ENCODE results near the gene CLPTM1. TPM values are rescaled to one million over a fixed set of nuclear protein-coding genes. Genes with fewer than 3 reads are reported as not detected.
A peak's percentile ranks its signal among the peaks of the same experiment; 100 is the strongest.
"Not testable (repeated sequence)": the region's sequence is repeated elsewhere in the genome, so short reads cannot be mapped to it uniquely, and the experiment has no call there.

CLPTM1 gene
- total RNA-seq, 1 donor = 29.1 TPM

DNA sequence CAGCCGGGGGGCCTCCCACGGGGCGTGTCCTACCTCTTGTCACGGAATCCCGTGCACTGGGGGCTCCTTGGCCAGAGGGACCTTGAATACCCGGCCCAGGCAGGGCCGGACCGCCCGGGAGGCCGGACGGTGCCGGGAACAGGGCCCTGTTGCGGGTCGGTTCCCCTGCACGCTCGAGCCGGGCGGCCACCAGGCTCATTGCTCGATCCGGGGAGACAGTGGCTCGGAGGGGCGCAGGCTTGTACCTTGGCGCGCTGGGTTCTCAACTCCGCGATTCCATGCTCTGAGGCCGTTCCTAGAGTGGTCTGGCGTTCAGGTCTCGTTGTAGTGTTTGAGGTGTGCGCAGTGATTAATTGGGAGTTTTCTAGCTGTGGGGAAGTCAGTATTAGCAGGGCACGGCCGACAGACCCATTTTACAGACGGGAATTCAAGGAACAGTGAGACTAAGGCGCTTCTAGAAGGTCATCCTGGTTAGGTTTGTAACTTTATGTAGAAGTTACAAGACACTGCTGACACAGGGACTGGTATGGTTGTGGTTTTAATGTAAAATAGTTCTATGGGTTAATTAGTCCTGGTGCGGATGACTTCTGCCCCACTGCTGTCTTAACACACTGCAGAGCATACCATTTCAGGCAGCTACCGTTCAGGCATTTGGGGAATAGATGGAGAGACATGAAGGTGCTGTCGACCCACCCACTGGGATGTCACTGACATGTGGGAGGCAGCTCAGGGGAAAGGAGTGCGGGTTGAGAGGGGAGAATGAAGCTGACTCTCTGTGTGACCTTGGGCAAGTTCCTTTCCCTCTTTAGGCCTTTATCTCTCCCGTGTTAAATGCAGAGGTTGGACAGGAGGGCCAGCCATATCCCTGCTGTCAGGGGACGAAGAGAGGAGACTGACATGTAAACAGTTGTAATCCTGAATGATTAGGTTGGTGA, 592 bp downstream of the CLPTM1 start:
- Histone ChIP-seq H3K27me3 (ENCODE audit: insufficient read depth, low read length) (no peaks in the 10 kb centered on the region), H3K4me3 (ENCODE audit: low read length) (peak overlapping the region; percentile 98), H3K9me3 (ENCODE audit: low read depth, low read length) (no peaks in the 10 kb centered on the region), H3K4me1 (ENCODE audit: insufficient read depth, low read length) (peaks cover 56% of the 10 kb centered on the region)

DNA sequence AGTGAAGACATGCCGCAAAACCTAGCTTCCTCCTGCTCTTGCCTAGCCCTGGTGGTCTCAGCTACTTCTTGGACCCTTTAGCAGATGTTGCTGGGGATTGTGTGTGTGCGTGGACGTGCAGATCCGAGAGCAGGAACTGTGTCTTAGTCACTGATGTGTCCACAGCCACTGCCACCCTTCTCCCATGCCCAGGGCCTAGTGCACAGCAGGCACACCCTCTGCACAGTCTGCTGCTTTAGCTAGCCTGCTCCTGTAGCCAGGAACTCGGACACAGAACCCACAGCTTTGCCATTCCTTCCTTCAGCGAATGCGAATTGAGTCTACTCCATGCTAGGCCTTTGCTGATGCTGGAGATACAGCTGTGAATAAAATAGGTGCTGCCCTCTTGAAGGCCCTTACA, 2.3 kb downstream of the CLPTM1 start:
- Histone ChIP-seq H3K4me1 (ENCODE audit: insufficient read depth, low read length) (peaks cover 65% of the 10 kb centered on the region), H3K4me3 (ENCODE audit: low read length) (no peak overlapping the region), H3K27me3 (ENCODE audit: insufficient read depth, low read length) (no peaks in the 10 kb centered on the region), H3K9me3 (ENCODE audit: low read depth, low read length) (no peaks in the 10 kb centered on the region)

DNA sequence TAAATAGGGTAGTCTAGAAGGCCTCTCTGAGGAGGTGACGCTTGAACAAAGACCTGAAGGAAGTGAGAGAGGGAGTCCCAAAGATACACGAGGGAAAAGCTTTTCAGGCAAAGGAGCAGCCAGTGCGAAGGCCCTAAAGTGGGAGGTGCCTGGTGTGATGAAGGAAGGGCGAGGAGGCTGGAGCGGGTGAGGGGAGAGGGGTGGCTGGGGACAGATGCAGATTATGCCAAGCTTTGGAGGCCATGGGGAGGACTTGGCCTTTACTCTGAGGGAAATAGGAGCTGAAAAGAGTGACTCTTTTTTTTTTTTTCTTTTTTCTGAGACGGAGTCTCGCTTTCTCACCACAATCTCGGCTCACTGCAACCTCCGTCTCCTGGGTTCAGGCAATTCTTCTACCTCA, 2.9 kb downstream of the CLPTM1 start:
- Histone ChIP-seq H3K27me3 (ENCODE audit: insufficient read depth, low read length) (no peaks in the 10 kb centered on the region), H3K9me3 (ENCODE audit: low read depth, low read length) (no peaks in the 10 kb centered on the region), H3K4me1 (ENCODE audit: insufficient read depth, low read length) (peaks cover 65% of the 10 kb centered on the region), H3K4me3 (ENCODE audit: low read length) (no peak overlapping the region)

DNA sequence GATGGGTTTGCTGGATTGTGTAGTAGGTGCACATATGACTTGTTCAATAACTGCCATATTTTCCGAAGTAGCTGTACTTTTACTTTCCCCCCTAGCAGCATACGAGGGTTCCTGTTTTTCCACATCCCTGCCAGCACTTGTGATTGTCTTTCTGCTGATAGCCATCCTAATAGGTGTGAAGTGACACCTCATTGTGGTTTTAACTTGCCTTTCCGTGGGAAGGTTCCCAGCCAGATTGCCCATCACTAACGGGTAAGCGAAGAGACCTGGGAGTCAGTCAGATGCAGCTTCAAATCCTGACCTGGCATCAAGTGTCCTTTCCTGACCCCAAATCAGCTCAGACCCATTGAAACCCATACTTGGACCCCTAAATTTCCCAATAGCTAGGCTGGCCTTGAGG, 4.5 kb downstream of the CLPTM1 start:
- Histone ChIP-seq H3K4me3 (ENCODE audit: low read length) (no peak overlapping the region), H3K9me3 (ENCODE audit: low read depth, low read length) (no peaks in the 10 kb centered on the region), H3K4me1 (ENCODE audit: insufficient read depth, low read length) (peaks cover 55% of the 10 kb centered on the region), H3K27me3 (ENCODE audit: insufficient read depth, low read length) (no peaks in the 10 kb centered on the region)

DNA sequence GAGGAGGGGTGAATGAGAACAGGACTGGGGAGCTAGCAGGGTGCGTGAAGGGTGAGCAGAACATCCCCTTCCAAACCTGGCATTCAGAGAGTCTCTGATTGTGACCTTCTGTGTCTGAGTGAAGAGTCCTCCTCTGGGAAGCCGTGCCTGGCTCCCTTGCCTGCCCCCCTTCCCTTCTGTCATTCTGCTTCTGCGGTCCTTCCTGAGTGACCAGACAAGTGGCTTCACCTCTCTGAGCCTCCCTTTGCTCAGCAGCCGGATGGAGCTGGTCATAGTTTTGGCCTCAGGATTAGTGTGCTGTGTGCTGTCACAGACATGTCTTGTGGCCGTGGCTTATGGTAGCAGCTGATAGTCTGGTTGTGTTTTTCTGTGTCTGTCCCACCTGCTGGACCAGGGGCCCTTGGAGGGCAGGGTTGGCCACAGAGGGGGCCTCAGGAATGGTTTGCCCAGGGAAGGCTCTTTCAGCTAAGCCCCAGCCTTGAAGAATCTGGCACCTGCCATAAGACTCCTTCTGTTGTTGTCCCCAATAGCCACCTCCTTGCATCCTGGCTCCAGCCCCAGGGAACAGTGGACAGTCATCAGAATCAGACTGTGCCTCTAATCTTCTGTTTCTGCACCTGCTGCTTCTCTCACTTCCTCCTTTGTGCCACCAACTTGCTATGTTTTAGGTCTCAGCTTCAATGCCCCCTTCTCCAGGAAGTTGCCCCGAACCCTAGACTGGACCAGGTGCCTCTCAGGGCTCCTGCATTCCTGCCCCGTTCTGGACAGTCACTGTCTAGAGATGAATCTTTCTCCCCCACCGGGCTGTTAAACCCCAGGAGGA, 5.9 kb downstream of the CLPTM1 start:
- H3K4me1 ChIP-seq (ENCODE audit: insufficient read depth, low read length) = peaks cover 49% of the 10 kb centered on the region
- no peaks in the 10 kb centered on the region for H3K27me3 ChIP-seq (ENCODE audit: insufficient read depth, low read length)
- no peaks in the 10 kb centered on the region for H3K9me3 ChIP-seq (ENCODE audit: low read depth, low read length)
- no peak overlapping the region for H3K4me3 ChIP-seq (ENCODE audit: low read length)

DNA sequence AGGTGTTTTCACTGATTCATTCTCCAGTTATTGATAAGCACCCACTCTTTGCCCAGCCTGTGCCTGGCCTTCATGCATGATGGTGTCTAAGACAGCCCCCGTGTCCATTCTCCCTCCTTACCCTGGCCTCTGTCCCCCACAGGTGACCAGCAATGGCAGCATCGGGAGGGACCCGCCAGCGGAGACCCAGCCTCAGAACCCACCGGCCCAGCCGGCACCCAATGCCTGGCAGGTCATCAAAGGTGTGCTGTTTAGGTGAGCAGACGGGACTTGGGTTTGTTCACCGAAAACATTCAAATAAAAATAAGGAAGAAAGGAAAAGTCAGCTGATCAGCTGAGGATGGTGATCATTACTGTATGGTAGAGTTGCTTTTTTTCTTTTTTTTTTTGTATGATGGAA, 6.6 kb downstream of the CLPTM1 start:
- no peaks in the 10 kb centered on the region for H3K27me3 ChIP-seq (ENCODE audit: insufficient read depth, low read length)
- no peak overlapping the region for H3K4me3 ChIP-seq (ENCODE audit: low read length)
- H3K9me3 ChIP-seq (ENCODE audit: low read depth, low read length) = no peaks in the 10 kb centered on the region
- peaks cover 42% of the 10 kb centered on the region for H3K4me1 ChIP-seq (ENCODE audit: insufficient read depth, low read length)

DNA sequence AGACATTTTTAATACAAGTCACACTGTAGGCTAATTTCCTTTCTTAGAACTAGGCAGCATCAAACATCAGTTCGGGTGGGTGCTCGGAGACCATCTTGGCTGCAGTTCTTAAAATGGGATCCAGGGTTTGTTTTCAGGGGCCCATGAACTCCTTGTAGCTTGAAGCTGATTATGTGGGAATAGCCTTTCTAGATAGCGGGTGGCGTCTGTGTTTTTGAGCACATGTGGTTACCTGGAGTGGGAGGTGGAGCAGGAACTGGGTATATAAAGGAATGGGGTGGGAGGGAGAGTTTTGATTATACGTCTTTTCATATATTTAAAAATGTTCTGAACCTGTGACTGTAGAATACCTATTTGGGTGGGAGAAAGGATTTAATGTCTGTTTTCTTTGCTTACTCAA, 12.9 kb downstream of the CLPTM1 start:
- H3K9me3 ChIP-seq (ENCODE audit: low read depth, low read length) = no peaks in the 10 kb centered on the region
- no peaks in the 10 kb centered on the region for H3K4me1 ChIP-seq (ENCODE audit: insufficient read depth, low read length)
- no peak overlapping the region for H3K4me3 ChIP-seq (ENCODE audit: low read length)
- no peaks in the 10 kb centered on the region for H3K27me3 ChIP-seq (ENCODE audit: insufficient read depth, low read length)

DNA sequence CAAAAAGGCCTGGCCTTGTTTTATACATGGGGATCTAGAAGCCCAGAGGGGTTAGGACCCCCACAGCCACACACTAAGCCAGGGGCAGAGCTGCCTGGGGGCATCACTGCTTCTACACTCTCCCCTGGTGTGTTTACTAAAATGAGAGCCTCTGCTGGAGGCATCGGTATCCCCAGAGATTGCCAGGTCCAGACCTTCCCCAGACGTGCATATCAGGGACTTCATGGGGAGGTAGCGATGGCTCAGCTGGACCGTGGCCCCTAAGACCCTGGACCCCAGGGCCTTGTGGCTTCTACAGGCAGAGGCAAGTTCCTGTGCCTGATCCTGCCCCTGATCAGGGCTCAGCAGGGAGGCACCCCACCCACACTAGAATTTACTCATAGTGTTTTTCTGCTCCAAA, 13.5 kb downstream of the CLPTM1 start:
- Histone ChIP-seq H3K4me3 (ENCODE audit: low read length) (no peak overlapping the region), H3K4me1 (ENCODE audit: insufficient read depth, low read length) (no peaks in the 10 kb centered on the region), H3K9me3 (ENCODE audit: low read depth, low read length) (no peaks in the 10 kb centered on the region), H3K27me3 (ENCODE audit: insufficient read depth, low read length) (no peaks in the 10 kb centered on the region)

DNA sequence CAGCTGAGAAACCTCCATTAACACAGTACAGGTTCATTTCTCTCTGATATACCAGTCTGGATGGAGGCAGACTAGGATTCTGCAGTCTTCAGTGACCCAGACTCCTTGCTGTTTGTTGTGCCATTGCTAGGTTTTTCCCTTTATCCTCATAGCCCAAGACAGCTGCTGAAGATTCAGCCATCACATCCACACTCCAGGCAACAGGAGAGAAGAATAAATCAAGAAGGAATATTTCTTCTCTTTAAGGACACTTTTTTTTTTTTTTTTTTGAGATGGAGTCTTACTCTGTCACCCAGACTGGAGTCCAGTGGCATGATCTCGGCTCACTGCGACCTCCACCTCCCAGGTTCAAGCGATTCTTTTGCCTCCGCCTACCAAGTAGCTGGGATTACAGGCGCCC, 14.3 kb downstream of the CLPTM1 start:
- H3K4me3 ChIP-seq (ENCODE audit: low read length) = no peak overlapping the region
- H3K4me1 ChIP-seq (ENCODE audit: insufficient read depth, low read length) = no peaks in the 10 kb centered on the region
- no peaks in the 10 kb centered on the region for H3K27me3 ChIP-seq (ENCODE audit: insufficient read depth, low read length)
- H3K9me3 ChIP-seq (ENCODE audit: low read depth, low read length) = no peaks in the 10 kb centered on the region

DNA sequence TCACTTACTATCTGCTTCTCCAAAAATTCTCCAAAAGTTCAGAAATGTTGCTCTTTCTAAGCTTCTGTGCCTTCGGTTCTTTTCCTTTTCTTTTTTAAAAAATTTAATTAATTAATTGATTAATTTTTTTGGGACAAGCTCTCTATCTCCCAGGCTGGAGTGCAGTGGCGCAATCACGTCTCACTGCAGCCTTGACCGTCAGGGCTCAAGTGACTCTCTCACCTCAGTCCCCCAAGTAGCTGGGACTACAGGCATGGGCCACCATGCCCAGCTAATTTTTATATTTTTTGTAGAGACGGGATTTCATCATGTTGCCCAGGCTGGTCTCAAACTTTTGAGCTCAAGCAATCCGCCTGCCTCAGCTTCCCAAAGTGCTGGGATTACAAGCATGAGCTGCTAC, 16.3 kb downstream of the CLPTM1 start:
- not testable (repeated sequence) for H3K9me3 ChIP-seq (ENCODE audit: low read depth, low read length); H3K4me3 ChIP-seq (ENCODE audit: low read length); H3K27me3 ChIP-seq (ENCODE audit: insufficient read depth, low read length); H3K4me1 ChIP-seq (ENCODE audit: insufficient read depth, low read length)

DNA sequence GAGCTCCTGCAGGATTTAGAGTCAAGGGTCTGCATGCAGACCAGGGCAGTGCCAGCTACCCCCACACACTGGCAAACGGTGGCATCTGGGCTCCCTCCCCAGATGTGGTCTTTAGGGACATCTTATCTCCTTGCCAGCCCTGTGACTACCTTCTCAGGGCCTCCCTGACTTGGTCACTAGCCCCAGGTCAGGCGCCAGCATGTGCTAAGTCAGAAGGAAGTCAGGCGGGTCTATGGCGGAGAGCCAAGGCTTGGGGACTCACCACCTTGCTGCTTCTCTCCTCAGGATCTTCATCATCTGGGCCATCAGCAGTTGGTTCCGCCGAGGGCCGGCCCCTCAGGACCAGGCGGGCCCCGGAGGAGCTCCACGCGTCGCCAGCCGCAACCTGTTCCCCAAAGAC, 17.6 kb downstream of the CLPTM1 start:
- Histone ChIP-seq H3K4me3 (ENCODE audit: low read length) (no peak overlapping the region), H3K27me3 (ENCODE audit: insufficient read depth, low read length) (no peaks in the 10 kb centered on the region), H3K4me1 (ENCODE audit: insufficient read depth, low read length) (no peaks in the 10 kb centered on the region), H3K9me3 (ENCODE audit: low read depth, low read length) (no peaks in the 10 kb centered on the region)

DNA sequence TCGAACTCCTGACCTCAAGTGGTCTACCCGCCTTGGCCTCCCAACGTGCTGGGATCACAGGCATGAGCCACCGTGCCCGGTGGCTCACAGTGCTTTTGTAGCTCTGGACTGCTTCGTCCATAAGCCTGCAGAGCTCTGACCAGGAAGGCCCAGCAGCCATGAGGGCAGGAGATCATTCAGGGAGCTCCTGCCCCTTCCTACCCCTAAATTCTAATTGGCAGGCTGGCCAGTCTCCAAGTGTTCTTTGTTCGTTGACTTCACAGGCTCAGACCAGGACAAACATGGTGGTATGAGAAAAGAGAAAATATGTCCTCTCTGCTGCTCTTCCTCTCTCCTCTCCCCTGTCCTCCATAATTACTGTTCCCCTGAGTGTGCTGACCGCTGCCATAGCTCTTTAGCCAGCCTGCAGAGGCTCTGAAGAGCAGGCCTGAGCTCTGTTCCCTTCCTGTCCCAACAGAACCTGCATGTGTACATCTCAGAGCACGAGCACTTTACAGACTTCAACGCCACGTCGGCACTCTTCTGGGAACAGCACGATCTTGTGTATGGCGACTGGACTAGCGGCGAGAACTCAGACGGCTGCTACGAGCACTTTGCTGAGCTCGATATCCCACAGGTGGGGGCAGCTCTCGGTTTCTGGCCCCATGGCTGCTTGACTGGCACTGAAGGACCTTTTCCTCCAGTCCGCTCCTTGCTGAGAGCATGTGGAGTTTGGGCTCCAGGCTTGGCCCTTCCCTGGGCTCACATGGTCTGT, 19.0 kb downstream of the CLPTM1 start:
- Histone ChIP-seq H3K4me3 (ENCODE audit: low read length) (no peak overlapping the region), H3K27me3 (ENCODE audit: insufficient read depth, low read length) (no peaks in the 10 kb centered on the region), H3K9me3 (ENCODE audit: low read depth, low read length) (no peaks in the 10 kb centered on the region), H3K4me1 (ENCODE audit: insufficient read depth, low read length) (no peaks in the 10 kb centered on the region)

DNA sequence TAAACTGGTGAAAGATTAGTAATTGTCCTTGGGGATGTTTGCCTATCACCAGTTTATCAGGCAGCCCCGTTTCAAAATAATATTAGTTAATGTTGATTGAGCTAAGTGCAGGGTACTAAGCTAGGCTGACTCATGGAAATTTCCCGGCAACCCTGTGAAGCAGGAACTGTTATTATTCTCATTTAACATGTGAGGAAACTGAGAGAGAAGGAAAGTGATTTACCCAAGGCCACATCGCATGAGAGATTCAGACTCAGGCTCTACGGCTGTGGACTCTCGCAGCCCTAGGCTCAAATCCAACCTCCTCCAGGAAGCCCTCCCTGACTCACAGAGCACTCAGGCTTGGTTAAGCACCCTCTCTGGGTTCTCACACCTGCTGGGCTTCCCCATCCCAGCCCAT, 19.7 kb downstream of the CLPTM1 start:
- Histone ChIP-seq H3K9me3 (ENCODE audit: low read depth, low read length) (no peaks in the 10 kb centered on the region), H3K27me3 (ENCODE audit: insufficient read depth, low read length) (no peaks in the 10 kb centered on the region), H3K4me3 (ENCODE audit: low read length) (no peak overlapping the region), H3K4me1 (ENCODE audit: insufficient read depth, low read length) (no peaks in the 10 kb centered on the region)

DNA sequence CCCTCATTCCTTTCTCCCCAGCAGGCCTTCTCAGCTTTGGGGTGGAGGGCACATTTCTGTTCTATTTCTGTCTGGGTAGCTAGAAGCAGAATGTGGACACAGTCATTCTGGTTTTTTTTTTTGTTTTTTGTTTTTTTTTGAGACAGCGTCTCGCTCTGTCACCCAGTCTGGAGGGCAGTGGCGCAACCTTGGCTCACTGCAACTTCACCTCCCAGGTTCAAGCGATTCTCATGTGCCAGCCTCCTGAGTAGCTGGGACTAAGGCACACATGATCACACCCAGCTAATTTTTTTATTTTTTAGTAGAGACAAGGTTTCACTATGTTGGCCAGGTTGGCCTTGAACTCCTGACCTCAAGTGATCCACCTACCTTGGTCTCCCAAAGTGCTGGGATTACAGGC, 20.3 kb downstream of the CLPTM1 start:
- Histone ChIP-seq H3K9me3 (ENCODE audit: low read depth, low read length) (no peaks in the 10 kb centered on the region), H3K4me3 (ENCODE audit: low read length) (no peak overlapping the region), H3K4me1 (ENCODE audit: insufficient read depth, low read length) (no peaks in the 10 kb centered on the region), H3K27me3 (ENCODE audit: insufficient read depth, low read length) (no peaks in the 10 kb centered on the region)

DNA sequence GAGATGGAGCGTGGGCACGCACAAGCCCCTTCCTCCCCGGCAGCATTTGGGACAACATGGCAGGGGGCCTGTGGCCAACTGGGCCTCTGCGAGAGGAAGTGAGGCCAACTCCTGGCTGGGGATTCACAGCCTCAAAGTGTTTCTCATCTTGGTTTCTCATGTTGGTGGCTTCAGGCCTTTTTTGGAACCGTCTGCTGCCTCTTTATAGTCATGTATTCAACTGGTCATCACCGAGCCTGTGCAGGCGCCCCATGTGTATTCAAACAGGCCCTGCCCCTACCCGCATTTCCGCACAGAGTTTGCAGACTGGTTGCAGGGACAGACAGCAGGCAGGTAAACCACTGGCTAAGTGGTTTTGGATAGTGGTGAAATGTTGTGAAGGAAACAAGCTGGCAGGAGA, 28.8 kb downstream of the CLPTM1 start:
- no peaks in the 10 kb centered on the region for H3K9me3 ChIP-seq (ENCODE audit: low read depth, low read length)
- no peaks in the 10 kb centered on the region for H3K27me3 ChIP-seq (ENCODE audit: insufficient read depth, low read length)
- no peak overlapping the region for H3K4me3 ChIP-seq (ENCODE audit: low read length)
- H3K4me1 ChIP-seq (ENCODE audit: insufficient read depth, low read length) = no peaks in the 10 kb centered on the region
